Measurements from ENCODE around the gene APH1B. TPM values are rescaled to one million over a fixed set of nuclear protein-coding genes. Genes with fewer than 3 reads are reported as not detected.

Gene APH1B
- total RNA-seq, 1 experiment from 2014 or later: 5.2 TPM

- H3K36me3 Mint-ChIP-seq (ENCODE audit: insufficient read depth, unreplicated experiment): peaks cover 5% of the 10 kb centered on the region
Observed at GRCh38 chr15:63345391-63345752, 68.0 kb downstream of the APH1B start.

GRCh38 chr15:63347074-63347857, 69.9 kb downstream of the APH1B start:
- Mint-ChIP-seq H3K27ac (ENCODE audit: low read depth, unreplicated experiment) (no peak overlapping the region), H3K4me3 (ENCODE audit: unreplicated experiment) (no peak overlapping the region), H3K9me3 (ENCODE audit: unreplicated experiment) (no peaks in the 10 kb centered on the region), H3K27me3 (ENCODE audit: insufficient read depth, unreplicated experiment) (no peaks in the 10 kb centered on the region), H3K4me1 (ENCODE audit: insufficient read depth, unreplicated experiment) (peaks cover 37% of the 10 kb centered on the region), H3K36me3 (ENCODE audit: insufficient read depth, unreplicated experiment) (no peaks in the 10 kb centered on the region)
- CTCF ChIA-PET: interaction anchor here (0.6 kb wide), 1 partner anchor 454 kb away, joined by 3 read pairs; no protein-coding TSS in a partner anchor
- no peak for DNase-seq (ENCODE audit: unreplicated experiment)
- POLR2A ChIA-PET: interaction anchor here (0.7 to 3.1 kb wide), 8 partner anchors 8 to 57 kb away, joined by 3 to 23 read pairs (median 4); no protein-coding TSS in a partner anchor
- TF ChIP-seq CTCF (IDR thresholded peaks at IDR 0.05; ENCODE audit: unreplicated experiment): no peak
- intact Hi-C loops (cut with micrococcal nuclease): no loop called here
- no TSS peak for BruUV-seq (replicated peaks)

More at GRCh38 chr15:63345391-63345752, 68.0 kb downstream of the APH1B start:
- Mint-ChIP-seq H3K27ac (ENCODE audit: low read depth, unreplicated experiment) (no peak overlapping the region), H3K9me3 (ENCODE audit: unreplicated experiment) (no peaks in the 10 kb centered on the region), H3K4me3 (ENCODE audit: unreplicated experiment) (no peak overlapping the region), H3K27me3 (ENCODE audit: insufficient read depth, unreplicated experiment) (no peaks in the 10 kb centered on the region), H3K4me1 (ENCODE audit: insufficient read depth, unreplicated experiment) (peaks cover 28% of the 10 kb centered on the region)
- intact Hi-C loops (cut with micrococcal nuclease): no loop called here
- no peak for TF ChIP-seq CTCF (IDR thresholded peaks at IDR 0.05; ENCODE audit: unreplicated experiment)
- DNase-seq (ENCODE audit: unreplicated experiment): no peak
- ChIA-PET CTCF (interaction anchor here (0.5 kb wide), 1 partner anchor 96 kb away, joined by 3 read pairs; no protein-coding TSS in a partner anchor), POLR2A (interaction anchor here (1.1 kb wide), 1 partner anchor 13 kb away, joined by 3 read pairs; no protein-coding TSS in a partner anchor)
- no TSS peak for BruUV-seq (replicated peaks)

GRCh38 chr15:63348392-63348791, 71.0 kb downstream of the APH1B start:
- Mint-ChIP-seq H3K27ac (ENCODE audit: low read depth, unreplicated experiment) (peak overlapping the region; percentile 90), H3K27me3 (ENCODE audit: insufficient read depth, unreplicated experiment) (no peaks in the 10 kb centered on the region), H3K36me3 (ENCODE audit: insufficient read depth, unreplicated experiment) (no peaks in the 10 kb centered on the region), H3K4me1 (ENCODE audit: insufficient read depth, unreplicated experiment) (peaks cover 37% of the 10 kb centered on the region), H3K4me3 (ENCODE audit: unreplicated experiment) (peak overlapping the region; percentile 62), H3K9me3 (ENCODE audit: unreplicated experiment) (no peaks in the 10 kb centered on the region)
- ChIA-PET POLR2A (interaction anchor here (0.5 to 3.1 kb wide), 16 partner anchors 9 to 455 kb away, joined by 3 to 23 read pairs (median 5); partner anchors contain the start of gene CA12), CTCF (interaction anchor here (0.6 to 1.8 kb wide), 3 partner anchors 11 to 289 kb away, joined by 3 to 5 read pairs (median 3); no protein-coding TSS in a partner anchor)
- TF ChIP-seq CTCF (IDR thresholded peaks at IDR 0.05; ENCODE audit: unreplicated experiment): no peak
- peak; percentile 82 for DNase-seq (ENCODE audit: unreplicated experiment)
- BruUV-seq (replicated peaks): no TSS peak
- intact Hi-C loops (cut with micrococcal nuclease): no loop called here

- POLR2A ChIA-PET: interaction anchor here (0.8 to 3.1 kb wide), 15 partner anchors 10 to 252 kb away, joined by 3 to 23 read pairs (median 5); partner anchors contain the start of gene CA12
- DNase-seq (ENCODE audit: unreplicated experiment): peak; percentile 49
- Mint-ChIP-seq H3K9me3 (ENCODE audit: unreplicated experiment) (no peaks in the 10 kb centered on the region), H3K27me3 (ENCODE audit: insufficient read depth, unreplicated experiment) (no peaks in the 10 kb centered on the region), H3K4me3 (ENCODE audit: unreplicated experiment) (no peak overlapping the region), H3K36me3 (ENCODE audit: insufficient read depth, unreplicated experiment) (peaks cover 4% of the 10 kb centered on the region), H3K27ac (ENCODE audit: low read depth, unreplicated experiment) (peak overlapping the region; percentile 90), H3K4me1 (ENCODE audit: insufficient read depth, unreplicated experiment) (peaks cover 37% of the 10 kb centered on the region)
- CTCF ChIA-PET: interaction anchor here (0.6 to 1.8 kb wide), 4 partner anchors 11 to 32 kb away, joined by 3 to 5 read pairs (median 3); partner anchors contain the start of gene CA12
- BruUV-seq (replicated peaks): no TSS peak
- TF ChIP-seq CTCF (IDR thresholded peaks at IDR 0.05; ENCODE audit: unreplicated experiment): no peak
- intact Hi-C loops (cut with micrococcal nuclease): no loop called here
Observed at GRCh38 chr15:63349156-63349555, 71.8 kb downstream of the APH1B start.

Measured in MCF 10A (cell line).